Sigmoid colon (tissue), 4 donors: Measurements from ENCODE around the gene ERG.

Experiments used
- EP300 ChIP-seq, 4 donors: sonication (generic); formaldehyde crosslinking; IDR thresholded peaks; one replicate each; pipeline ENCODE4 v1.6.1; 2017; ENCODE audit warnings: antibody characterized with exemption in 4 of 4
- POLR2A ChIP-seq, 2 donors: fragments of 450-650 bp; IDR thresholded peaks; one replicate each; pipeline ENCODE4 v1.6.1; 2016; ENCODE audit warnings: antibody characterized with exemption in 2 of 2, mild to moderate bottlenecking in 2 of 2, moderate library complexity in 2 of 2
- POLR2AphosphoS5 ChIP-seq, 4 donors: sonication (generic); formaldehyde crosslinking; IDR thresholded peaks; one replicate each; pipeline ENCODE4 v1.6.1; 2017; ENCODE audit warnings: antibody characterized with exemption in 4 of 4
- TF ChIP-seq, protein P1 (sequence below), 4 experiments: fragments of 450-650 bp in 3 of 4; fragments of 200-600 bp in 1 of 4; IDR thresholded peaks; one replicate each; pipeline ENCODE4 v1.5.1; 2016 to 2019; ENCODE audit warnings: antibody characterized with exemption in 4 of 4, mild to moderate bottlenecking in 3 of 4, moderate library complexity in 2 of 4

DNA sequence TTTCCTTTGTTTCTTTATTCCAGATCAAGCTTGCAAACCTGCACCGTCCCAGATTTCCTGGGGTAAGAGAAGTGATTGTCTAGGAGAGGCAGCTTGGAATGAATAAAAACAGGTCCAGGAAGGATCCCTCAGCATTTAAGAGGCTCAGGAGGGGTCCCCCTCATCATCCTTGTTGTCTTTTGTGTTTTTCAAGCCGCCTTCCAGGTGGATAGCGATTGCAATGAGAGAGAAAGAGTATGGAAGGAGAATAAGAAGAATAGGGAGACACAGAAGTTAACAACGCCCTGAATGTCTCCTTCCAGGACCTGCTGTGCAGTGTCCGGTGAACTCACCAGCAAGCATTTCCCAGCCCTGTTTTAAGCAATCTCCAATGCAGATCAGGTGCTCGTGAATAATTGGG lies 8.5 kb downstream of the ERG start:
- TF ChIP-seq, protein P1, sequence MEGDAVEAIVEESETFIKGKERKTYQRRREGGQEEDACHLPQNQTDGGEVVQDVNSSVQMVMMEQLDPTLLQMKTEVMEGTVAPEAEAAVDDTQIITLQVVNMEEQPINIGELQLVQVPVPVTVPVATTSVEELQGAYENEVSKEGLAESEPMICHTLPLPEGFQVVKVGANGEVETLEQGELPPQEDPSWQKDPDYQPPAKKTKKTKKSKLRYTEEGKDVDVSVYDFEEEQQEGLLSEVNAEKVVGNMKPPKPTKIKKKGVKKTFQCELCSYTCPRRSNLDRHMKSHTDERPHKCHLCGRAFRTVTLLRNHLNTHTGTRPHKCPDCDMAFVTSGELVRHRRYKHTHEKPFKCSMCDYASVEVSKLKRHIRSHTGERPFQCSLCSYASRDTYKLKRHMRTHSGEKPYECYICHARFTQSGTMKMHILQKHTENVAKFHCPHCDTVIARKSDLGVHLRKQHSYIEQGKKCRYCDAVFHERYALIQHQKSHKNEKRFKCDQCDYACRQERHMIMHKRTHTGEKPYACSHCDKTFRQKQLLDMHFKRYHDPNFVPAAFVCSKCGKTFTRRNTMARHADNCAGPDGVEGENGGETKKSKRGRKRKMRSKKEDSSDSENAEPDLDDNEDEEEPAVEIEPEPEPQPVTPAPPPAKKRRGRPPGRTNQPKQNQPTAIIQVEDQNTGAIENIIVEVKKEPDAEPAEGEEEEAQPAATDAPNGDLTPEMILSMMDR (IDR thresholded peaks at IDR 0.05), result no peak
- TF ChIP-seq POLR2A (IDR thresholded peaks at IDR 0.05) (no peak), POLR2AphosphoS5 (IDR thresholded peaks at IDR 0.05) (no peak), EP300 (IDR thresholded peaks at IDR 0.05) (no peak)
